ENCODE results near the gene EIF2D.
"Not testable (repeated sequence)": the region's sequence is repeated elsewhere in the genome, so short reads cannot be mapped to it uniquely, and the experiment has no call there.

Gene EIF2D

GRCh38 chr1:206635080-206635977, 23.1 kb upstream of the EIF2D start, which contains the start of gene DYRK3:
DYRK3 (plus strand) TSS chr1:206635536; CDS start chr1:206635704, 168 bp downstream.
- peak; percentile 97 for DNase-seq
- peak; percentile 94 for ATAC-seq

- peak; percentile 91 for DNase-seq
- ATAC-seq: no peak
These were observed 22.3 kb upstream of the EIF2D start for GRCh38 chr1:206634365-206635079.

GRCh38 chr1:206633708-206634121, 21.4 kb upstream of the EIF2D start:
- DNase-seq: no peak

GRCh38 chr1:206631085-206631509, 18.8 kb upstream of the EIF2D start:
- peak; percentile 35 for DNase-seq
- ATAC-seq: no peak

More at GRCh38 chr1:206633708-206634121, 21.4 kb upstream of the EIF2D start:
- ATAC-seq: no peak

- DNase-seq (no peak), ATAC-seq (no peak)
These were observed 16.7 kb upstream of the EIF2D start for GRCh38 chr1:206628916-206629315.

GRCh38 chr1:206626396-206626795, 14.1 kb upstream of the EIF2D start:
- DNase-seq, ATAC-seq: not testable (repeated sequence)

GRCh38 chr1:206609229-206609991, 2.9 kb downstream of the EIF2D start:
- no peak for DNase-seq
- ATAC-seq: peak; percentile 64

GRCh38 chr1:206608108-206608698, 4.1 kb downstream of the EIF2D start:
- ATAC-seq (no peak), DNase-seq (peak; percentile 76)

- DNase-seq: no peak
- ATAC-seq: no peak
These were observed 5.4 kb downstream of the EIF2D start for GRCh38 chr1:206606867-206607266.

- no peak for DNase-seq
- no peak for ATAC-seq
These were observed 7.4 kb downstream of the EIF2D start for GRCh38 chr1:206604861-206605260.

GRCh38 chr1:206600527-206600926, 11.7 kb downstream of the EIF2D start:
- no peak for ATAC-seq
- DNase-seq: no peak

GRCh38 chr1:206596319-206596666, 16.0 kb downstream of the EIF2D start:
- DNase-seq (no peak), ATAC-seq (no peak)

- ATAC-seq: no peak
- no peak for DNase-seq
These were observed 16.5 kb downstream of the EIF2D start for GRCh38 chr1:206595581-206596318.

- ATAC-seq (no peak), DNase-seq (no peak)
These were observed 18.8 kb downstream of the EIF2D start for GRCh38 chr1:206593351-206593925.

GRCh38 chr1:206591696-206592095, 20.6 kb downstream of the EIF2D start:
- ATAC-seq (no peak), DNase-seq (no peak)

GRCh38 chr1:206591226-206591625, 21.0 kb downstream of the EIF2D start:
- ATAC-seq (no peak), DNase-seq (no peak)

GRCh38 chr1:206590025-206590758, 22.1 kb downstream of the EIF2D start:
- peak; percentile 62 for DNase-seq
- ATAC-seq: peak; percentile 96

GRCh38 chr1:206589206-206589605, 23.1 kb downstream of the EIF2D start:
- DNase-seq: no peak

GRCh38 chr1:206588492-206588891, 23.8 kb downstream of the EIF2D start:
- no peak for ATAC-seq
- DNase-seq: no peak

More at GRCh38 chr1:206589206-206589605, 23.1 kb downstream of the EIF2D start:
- ATAC-seq: no peak

GRCh38 chr1:206587904-206588303, 24.4 kb downstream of the EIF2D start:
- ATAC-seq: no peak
- no peak for DNase-seq

All from stimulated activated naive CD8-positive, alpha-beta T cell treated with anti-CD3 and anti-CD28 coated beads, Interleukin-15, Interleukin-2, amounts not matched to agents 100 U/mL and 50 U/mL, for 24 hours (primary cell).